C1 segment of cervical spinal cord (tissue), 14 donors: ENCODE measurements around the gene NANOS2.

ENCODE experiments used
- DNase-seq, 14 donors: peaks; one replicate each; lab custom pipeline; 2025; lab: John Stamatoyannopoulos, UW

The NANOS2 gene

DNA sequence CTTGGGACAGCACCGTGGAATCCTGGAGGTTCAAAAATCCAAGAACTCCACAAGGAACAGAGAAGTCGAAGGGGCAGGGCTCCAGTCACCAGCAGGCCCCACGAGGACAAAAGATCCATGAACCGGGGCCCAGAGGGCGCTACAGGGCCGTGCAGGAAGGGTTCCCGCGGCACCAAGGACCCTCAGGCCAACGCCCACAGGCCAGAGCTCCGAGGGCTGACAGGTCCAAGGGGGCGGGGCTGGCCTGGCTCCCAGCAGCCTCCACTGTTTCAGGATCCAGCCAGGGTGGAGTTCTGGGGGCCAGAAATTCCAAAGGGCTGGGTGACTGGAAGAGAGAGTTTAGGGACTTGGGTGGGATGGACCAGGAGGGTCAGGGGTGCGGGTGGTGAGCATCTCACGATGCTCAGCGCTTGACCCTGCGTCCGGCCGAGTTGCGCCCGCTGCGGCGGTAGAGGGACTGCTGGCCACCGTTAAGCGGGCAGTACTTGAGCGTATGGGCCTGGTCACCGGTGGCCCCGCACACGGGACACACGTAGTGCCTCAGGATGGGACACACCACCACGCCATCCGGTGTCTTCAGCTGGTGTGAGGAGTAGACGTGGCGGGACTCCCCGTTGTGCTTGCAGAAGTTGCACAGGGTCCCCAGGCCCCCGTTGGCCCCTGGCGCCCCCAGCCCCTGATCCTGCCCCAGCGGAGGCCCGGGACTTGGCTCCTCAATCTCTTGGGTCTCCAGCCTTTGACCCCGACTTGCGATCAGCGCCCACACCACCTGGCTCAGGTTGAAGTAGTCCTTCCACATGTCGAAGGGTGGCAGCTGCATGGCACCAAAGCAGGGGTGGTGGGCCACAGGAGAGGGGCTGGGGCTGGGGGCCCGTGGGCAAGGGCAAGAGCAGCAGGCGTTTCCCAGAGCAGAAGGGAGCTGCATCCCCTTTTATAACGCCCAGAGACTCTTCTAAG lies at the start of gene NANOS2:
NANOS2 (minus strand) TSS at position 905 of the 957 bp plus-strand sequence; CDS start at position 820, 85 bp downstream.
- peak in 1 of 14 donors; percentile 8 for DNase-seq

GRCh38 chr19:45962021-45962420 lies 47.4 kb upstream of the NANOS2 start:
- no peak for DNase-seq

GRCh38 chr19:45960595-45961235 lies 46.1 kb upstream of the NANOS2 start:
- DNase-seq: no peak

- DNase-seq: no peak
Measured at GRCh38 chr19:45959517-45960025, 45.0 kb upstream of the NANOS2 start.

- DNase-seq: no peak
Measured at GRCh38 chr19:45958769-45959516, 44.4 kb upstream of the NANOS2 start.

DNA sequence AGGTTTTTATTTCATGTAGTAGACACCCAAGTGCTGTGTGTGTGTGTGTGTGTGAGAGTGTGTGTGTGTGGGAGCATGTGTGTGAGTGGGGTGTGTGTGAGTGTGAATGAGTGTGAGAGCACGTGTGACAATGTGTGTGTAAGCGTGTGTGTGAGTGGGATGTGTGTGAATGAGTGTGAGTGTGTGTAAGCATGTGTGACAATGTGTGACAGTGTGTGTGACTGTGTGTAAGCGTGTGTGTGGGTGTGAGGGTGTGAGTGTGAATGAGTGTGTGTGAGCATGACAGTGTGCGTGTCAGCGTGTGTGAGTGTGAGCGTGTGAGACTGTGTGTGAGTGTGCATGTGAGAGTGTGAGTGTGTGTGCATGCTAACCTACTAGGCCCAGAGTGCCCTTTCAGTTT lies 43.7 kb upstream of the NANOS2 start:
- DNase-seq: no peak

GRCh38 chr19:45955905-45956608 lies 41.5 kb upstream of the NANOS2 start:
- DNase-seq: peak in 10 of 14 donors; percentile 20 to 89 (median 56)

- no peak for DNase-seq
Measured at GRCh38 chr19:45954156-45954555, 39.6 kb upstream of the NANOS2 start.

GRCh38 chr19:45953676-45954075 lies 39.1 kb upstream of the NANOS2 start:
- no peak for DNase-seq

GRCh38 chr19:45952686-45953505 lies 38.3 kb upstream of the NANOS2 start:
- no peak for DNase-seq

DNA sequence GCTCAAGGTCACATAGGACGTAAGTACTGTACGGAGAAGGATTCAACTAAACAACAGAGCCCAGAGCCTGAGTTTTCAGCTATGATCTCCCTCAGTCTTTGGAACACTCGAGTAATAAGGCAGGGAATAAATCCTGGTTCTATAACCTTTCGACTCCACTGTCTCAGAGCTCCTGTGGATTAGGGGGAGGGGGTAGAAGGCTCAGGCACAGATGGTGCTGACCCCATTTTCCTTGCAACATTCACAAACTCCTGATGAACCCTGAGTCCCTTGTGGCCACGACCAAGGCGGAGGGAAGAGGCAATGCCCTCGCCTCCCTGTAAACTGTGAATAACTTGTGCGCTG lies 37.7 kb upstream of the NANOS2 start:
- no peak for DNase-seq

DNA sequence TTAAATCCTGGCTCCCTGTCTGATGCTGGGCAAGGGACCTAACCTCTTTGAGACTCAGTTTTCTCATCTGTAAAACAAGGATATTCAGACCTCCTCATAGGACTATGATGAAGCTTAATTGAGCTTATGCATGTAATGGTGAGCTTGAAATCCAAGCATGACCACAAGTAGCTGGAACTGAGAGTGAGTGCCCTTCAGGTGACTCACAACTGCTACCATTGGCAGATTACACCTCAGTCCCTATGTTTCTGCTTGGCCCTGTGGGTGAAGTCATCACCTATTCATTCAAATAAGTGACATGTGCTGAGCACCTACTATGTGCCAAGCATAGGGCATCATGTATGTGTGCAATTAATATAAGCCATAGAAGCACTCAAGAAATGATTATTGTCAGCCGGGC lies 33.3 kb upstream of the NANOS2 start:
- no peak for DNase-seq

DNA sequence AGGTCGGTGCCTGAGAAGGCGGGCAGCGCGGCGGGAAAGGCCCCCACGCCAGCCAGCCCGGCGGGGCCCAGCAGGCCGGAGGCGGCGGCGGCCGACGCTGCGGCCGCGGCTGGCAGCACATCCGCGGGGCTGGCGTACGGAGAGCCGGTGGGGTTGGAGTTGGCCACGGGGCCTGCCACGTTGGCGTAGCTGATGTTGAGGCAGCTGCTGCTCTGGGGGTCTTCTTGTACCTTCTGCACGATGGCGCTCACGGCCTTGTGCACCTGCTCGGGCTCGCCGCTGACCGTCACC lies 25.9 kb upstream of the NANOS2 start:
- no peak for DNase-seq

GRCh38 chr19:45939792-45940514 lies 25.4 kb upstream of the NANOS2 start:
- DNase-seq: no peak

- DNase-seq: no peak
Measured at GRCh38 chr19:45938733-45939319, 24.2 kb upstream of the NANOS2 start.

GRCh38 chr19:45935267-45935666 lies 20.7 kb upstream of the NANOS2 start:
- no peak for DNase-seq

GRCh38 chr19:45934551-45935230 lies 20.1 kb upstream of the NANOS2 start:
- no peak for DNase-seq

DNA sequence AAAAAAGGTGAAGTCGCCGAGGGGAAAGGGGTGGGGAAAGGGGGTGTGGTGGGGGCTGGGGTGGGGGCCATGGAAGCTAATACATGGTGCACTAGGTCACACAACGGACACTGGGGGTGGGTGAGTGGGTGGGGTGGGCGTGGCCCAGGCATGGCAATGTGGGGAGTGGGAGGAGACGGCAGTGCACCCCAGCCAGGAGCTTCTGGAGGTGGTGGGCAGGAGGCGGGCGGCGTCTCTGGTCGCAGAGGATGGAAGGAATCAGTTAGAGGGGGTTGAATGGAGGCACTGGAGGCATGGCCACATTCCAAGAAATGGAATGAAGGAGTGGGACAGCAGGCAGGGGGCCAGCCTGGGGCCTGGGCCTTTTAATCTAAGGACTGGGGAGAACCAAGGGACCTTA lies 19.2 kb upstream of the NANOS2 start:
- no peak for DNase-seq

DNA sequence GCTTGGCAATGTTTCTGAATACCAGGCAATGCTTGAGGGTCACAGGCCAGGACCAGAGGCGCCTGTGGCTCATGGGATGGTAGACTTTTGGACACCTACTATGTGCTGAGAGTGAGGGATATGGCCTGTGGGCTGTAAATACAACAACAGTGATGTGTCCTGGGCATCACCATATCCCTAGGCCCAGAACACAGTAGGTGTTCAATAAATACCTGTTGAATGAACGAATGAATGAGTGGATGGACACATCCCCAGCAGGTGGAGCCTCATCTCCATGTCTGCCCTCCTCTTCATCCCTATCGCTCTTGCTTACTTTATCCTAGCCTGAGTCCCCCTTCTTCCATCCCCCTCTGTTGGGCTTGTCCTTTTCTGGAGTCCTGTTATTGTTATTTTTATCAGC lies 16.5 kb upstream of the NANOS2 start:
- DNase-seq: no peak
